HG03175 (cell line): ENCODE results near the gene DNAJC4.

ENCODE experiments used
- ATAC-seq: cut with Tn5 transposase; IDR thresholded peaks from one replicate; pipeline ENCODE4 v1.9.1; 2021; ENCODE audit warnings: mild to moderate bottlenecking, moderate library complexity; ENCODE audit not compliant: unreplicated experiment

The DNAJC4 gene

GRCh38 chr11:64255135-64256128, 25.1 kb downstream of the DNAJC4 start:
- no peak for ATAC-seq

DNA sequence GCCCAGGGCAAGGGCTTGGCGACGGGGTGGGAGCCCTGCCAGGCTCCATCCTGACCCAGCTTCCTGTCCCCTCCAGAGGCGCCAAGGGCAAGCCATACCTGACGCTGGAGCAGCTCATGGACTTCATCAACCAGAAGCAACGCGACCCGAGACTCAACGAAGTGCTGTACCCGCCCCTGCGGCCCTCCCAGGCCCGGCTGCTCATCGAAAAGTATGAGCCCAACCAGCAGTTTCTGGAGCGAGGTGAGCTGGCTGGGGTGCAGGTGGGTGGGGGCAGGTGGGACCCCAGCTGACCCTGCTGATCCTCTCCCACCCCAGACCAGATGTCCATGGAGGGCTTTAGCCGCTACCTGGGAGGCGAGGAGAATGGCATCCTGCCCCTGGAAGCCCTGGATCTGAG, 26.0 kb downstream of the DNAJC4 start:
- ATAC-seq: no peak

DNA sequence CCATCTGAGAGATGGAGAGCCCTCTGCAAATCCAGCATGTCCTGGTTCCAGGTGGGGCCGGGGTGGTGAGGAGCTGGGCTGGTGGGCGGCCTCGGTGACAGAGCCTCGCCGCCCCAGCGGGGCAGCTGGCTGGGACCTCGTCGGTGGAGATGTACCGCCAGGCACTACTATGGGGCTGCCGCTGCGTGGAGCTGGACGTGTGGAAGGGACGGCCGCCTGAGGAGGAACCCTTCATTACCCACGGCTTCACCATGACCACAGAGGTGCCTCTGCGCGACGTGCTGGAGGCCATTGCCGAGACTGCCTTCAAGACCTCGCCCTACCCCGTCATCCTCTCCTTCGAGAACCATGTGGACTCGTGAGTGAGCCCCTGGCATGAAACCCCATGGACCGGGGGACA, 28.0 kb downstream of the DNAJC4 start:
- ATAC-seq: no peak

DNA sequence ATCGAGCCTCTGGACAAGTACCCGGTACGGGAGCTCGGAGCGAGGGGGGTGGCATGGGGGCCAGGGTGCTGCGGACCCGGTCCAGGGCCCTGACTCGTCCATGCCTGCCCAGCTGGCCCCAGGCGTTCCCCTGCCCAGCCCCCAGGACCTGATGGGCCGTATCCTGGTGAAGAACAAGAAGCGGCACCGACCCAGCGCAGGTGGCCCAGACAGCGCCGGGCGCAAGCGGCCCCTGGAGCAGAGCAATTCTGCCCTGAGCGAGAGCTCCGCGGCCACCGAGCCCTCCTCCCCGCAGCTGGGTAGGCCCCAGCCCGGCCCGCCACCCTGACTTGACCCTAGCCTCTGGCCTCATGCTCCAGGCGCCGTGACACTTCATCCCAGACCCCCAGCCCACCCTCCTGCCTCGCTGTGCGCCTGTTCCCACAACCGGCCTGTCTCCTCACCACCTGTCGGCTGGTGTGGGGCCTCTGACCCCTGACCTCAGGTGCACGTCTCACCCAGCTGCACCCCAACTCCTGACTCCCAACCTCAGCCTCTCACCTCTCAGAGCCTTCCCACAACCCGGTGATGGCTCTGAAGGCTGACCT, 28.7 kb downstream of the DNAJC4 start:
- ATAC-seq: no peak

DNA sequence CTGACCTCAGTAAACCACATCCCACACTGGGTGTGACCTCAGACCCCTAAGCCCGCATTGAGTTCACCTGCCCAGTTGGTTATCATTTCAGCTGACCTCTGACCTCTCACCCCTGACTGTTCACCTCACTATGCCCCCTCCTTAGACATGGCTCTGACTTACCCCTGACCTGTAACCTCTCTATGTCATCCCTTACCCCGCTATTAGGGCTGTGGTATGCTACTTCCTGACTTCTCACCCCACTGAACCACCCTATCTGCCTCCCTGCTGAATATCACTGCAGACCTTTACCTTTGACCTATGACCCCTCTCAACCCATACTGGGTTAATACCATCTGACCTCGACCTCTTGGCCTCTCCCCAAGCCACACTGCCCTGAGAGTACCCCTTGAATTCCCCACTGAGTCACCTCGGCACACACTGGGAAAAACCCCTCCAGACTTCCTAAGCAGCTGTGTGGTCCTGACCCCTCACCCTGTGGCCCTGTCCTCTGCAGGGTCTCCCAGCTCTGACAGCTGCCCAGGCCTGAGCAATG, 29.3 kb downstream of the DNAJC4 start:
- ATAC-seq: no peak

GRCh38 chr11:64260147-64260708, 29.9 kb downstream of the DNAJC4 start:
- no peak for ATAC-seq

DNA sequence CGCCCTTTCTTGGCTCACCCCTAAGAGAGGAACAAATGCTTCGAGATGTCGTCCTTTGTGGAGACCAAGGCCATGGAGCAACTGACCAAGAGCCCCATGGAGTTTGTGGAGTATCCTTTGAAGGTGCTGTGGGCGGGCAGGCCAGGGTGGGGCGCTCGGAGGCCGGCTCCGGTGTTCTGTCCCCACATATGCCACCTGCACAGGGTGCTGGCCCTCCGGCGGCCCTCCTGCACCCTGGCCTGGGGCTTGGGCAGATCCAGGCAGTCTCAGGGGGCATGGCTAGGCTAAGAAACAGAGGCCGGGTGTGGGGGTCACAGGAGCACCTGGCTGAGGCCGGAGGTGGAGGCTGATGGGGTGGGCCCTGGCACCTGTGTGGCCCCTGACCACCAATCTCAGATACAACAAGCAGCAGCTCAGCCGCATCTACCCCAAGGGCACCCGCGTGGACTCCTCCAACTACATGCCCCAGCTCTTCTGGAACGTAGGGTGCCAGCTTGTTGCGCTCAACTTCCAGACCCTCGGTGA, 31.3 kb downstream of the DNAJC4 start:
- no peak for ATAC-seq

DNA sequence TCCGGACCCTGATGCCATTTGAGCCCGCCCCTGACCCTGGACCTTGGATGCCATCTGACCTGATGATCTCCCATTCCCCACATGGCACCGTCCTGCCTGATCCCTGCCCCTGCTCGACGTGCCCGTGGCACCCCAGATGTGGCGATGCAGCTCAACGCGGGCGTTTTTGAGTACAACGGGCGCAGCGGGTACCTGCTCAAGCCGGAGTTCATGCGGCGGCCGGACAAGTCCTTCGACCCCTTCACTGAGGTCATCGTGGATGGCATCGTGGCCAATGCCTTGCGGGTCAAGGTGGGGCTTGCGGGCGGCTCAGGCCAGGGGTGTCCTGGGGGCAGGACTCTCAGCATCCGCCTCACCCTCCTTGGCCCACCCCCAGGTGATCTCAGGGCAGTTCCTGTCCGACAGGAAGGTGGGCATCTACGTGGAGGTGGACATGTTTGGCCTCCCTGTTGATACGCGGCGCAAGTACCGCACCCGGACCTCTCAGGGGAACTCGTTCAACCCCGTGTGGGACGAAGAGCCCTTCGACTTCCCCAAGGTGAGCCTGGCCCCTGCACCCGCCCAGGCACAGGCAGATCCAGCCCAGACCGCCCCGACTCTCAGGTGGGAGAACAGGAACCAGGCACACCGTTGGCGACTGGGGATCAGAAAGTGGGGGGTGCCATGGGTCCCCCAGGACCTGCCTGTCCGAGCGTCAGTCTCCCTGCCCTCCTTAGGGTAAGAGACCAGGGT, 32.1 kb downstream of the DNAJC4 start:
- no peak for ATAC-seq

DNA sequence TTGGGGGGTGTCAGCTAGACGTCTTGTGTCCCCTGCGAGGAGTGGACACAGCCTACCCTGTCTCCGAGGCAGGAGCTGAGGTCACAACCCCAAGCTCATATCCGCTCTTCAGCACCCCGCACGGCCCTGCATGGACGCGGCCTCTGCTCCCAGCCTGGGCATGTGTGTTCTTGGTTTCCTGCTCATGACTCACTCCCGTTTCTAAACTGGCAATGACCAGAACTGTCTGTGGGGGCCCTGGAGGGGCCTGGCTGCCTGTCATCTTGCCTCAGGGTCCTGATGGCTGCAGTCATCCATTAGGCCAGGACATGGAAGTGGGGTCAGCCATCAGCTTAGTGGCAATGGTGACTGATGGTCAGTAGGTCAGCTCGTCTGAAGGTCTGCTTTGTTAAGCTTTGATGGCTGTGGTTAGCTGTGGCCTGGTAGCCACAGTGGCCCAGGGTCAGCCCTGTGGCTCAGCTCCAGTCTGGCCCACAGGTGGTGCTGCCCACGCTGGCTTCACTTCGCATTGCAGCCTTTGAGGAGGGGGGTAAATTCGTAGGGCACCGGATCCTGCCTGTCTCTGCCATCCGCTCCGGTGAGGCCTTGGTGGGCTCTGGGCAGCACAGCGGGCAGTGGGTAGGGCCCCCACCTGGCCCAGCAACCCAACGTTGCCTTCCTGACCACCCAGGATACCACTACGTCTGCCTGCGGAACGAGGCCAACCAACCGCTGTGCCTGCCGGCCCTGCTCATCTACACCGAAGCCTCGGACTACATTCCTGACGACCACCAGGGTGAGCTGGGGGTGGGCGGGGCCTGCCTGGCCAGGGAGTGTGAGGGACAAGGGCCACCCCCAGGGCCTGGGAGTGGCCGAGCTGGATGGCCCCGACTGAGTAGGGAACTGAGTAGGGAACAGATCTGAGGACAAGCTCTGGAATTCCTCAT, 32.9 kb downstream of the DNAJC4 start:
- ATAC-seq: no peak

DNA sequence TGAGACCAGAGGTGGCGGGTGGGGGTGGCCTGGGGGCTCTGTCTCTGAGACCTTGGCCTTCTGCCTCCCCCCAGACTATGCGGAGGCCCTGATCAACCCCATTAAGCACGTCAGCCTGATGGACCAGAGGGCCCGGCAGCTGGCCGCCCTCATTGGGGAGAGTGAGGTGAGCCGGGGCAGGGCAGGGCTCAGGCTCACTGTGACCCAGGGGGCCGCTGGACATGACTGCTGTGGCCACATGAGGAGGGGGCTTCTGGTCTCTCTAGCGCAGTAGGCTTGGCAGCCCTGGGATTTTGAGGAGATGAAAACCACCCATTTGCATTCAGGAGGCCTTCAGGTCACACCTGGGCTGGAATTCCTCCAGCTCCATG, 33.6 kb downstream of the DNAJC4 start:
- ATAC-seq: no peak

GRCh38 chr11:64264371-64264852, 34.1 kb downstream of the DNAJC4 start:
- no peak for ATAC-seq

- no peak for ATAC-seq
These were observed 35.1 kb downstream of the DNAJC4 start for GRCh38 chr11:64265176-64266160.

DNA sequence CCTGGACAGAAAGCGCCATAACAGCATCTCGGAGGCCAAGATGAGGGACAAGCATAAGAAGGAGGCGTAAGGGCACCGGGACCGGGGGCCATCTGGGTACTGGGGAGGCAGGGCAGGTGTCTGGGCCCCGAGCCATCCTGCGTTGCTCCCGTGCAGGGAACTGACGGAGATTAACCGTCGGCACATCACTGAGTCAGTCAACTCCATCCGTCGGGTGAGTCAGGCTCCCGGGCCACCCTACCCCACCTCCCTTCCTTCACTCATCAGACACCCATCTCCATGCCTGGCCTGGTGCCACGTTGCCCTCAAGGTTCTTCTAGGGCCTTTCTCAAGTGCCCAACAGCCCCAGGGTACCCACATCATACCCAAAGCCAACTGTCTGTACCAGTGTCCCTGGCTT, 36.0 kb downstream of the DNAJC4 start:
- ATAC-seq: no peak

GRCh38 chr11:64267207-64267945, 37.0 kb downstream of the DNAJC4 start:
- ATAC-seq: no peak

- no peak for ATAC-seq
These were observed 37.9 kb downstream of the DNAJC4 start for GRCh38 chr11:64268025-64268892.

GRCh38 chr11:64268893-64269539, 38.7 kb downstream of the DNAJC4 start:
- peak; percentile 4 for ATAC-seq
